SIG-M5 treated with dmso at 0.1 percent for 504 hours (cell line): ENCODE measurements around the gene ZYX.
"Not testable (repeated sequence)": the region's sequence is repeated elsewhere in the genome, so short reads cannot be mapped to it uniquely, and the experiment has no call there.

Experiments used
- DNase-seq: peaks from one replicate; lab custom pipeline; 2025; ENCODE audit not compliant: unreplicated experiment; lab: John Stamatoyannopoulos, UW

Gene ZYX

DNA sequence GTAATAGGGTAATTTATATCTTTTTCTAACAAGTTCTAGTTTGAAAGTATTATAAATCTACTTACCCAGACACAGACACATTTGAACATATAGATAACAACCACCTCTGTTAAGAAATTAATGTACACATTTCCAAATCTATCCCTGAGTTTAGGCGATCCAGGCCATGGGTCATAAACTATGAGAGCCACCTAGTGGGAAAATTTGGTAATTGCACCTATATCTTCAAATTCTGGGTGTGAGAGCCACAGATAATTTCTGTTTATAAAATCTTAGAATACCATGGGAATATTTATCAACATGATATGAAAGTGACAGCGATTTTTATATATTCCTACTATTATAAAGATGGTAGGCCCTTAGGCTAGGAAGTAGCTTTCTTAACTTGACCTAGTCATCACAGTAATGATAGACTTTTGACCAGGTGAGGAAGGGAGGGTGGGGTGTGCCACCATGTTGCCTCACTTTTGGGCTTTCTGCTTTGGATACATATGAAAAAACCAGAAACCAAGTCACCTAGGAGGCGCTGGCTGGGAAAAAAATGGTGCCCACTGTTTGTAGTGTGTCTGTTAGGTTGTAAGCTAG is 35.5 kb downstream of the ZYX start:
- peak; percentile 62 for DNase-seq

DNA sequence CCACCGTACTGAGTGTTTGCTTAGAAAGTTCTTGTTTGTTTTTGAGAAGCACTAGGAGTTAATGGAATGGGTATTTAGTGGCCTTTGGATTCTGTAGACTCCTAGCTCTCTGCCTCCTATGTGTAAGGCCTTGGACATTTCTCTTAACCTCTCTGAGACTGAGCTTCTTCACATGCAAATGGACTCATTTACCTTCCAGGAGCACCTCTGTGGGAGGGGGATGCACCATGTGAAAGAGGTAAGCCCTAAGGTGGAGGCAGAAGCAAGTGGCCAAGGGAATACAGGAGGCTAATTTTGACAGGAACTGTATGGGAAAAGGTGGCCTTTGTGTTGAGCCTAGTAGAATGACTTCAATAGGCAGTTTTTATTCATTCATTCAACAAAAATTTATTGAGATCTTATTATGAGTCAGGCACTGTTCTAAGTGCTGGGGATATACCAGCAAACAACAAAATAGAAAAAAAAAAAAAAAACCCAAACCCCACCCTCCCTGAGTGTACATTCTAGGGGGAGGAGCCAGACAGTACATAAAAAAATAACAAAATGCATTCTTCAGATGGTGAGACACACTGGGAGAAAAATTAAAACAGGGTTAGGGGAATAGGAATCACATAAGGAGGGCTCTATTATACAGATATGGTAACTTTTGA is 36.7 kb downstream of the ZYX start:
- no peak for DNase-seq

DNA sequence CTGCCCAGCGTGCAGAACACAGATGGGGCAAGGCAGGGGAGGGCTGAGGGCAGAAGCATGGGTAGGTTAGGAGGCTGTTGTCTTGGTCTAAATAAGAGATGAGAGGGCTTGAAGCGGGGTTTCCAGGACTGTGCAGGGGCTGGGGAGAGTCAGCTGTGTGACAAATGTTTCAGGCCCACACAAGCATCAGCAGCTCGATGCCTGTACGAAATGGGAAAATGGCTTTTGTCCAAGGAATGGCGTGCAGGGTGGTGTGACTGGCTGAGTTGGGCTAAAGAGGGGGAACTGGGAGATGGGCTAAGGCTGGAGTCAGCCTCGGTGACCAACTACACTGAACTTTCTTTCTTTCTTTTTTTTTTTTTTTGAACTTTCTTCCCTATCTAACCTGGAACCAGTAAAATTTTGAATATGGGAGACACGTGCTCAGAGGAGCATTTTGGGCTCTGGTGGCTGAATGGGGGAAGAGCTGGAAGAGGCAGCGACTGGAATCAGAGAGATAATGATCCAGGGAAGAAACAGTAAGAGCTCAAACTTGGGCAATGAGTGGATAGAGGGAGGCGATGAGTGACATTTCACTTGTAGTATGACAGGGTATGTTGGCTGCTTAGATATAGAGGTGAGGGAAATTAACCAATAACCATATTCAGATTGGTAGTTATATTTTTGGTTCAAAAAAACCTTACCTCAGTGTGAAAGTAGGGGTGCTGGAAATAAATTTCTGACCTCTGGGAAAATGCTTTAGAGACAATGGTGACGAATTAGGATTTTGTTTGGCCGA is 37.7 kb downstream of the ZYX start:
- DNase-seq, result no peak

DNA sequence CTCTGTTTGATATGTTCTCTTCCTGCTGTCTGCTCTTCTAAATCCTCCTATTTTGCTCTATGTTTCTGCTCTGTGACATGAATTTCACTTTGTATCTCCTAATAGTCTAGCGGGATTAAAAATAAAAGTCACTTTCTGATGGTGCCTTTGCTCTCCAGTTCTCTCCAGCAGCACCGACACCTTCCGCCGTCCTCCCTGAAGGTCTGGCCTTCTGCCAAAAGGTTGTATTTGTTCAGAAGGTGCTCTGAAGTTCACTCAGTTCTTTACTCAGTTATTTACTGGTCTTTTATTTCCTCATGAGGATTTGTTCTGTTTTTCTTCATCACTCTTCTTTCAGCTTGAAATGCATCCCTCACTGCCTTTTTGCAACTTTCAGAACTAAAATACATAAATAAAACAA is 38.7 kb downstream of the ZYX start:
- DNase-seq, result no peak

DNA sequence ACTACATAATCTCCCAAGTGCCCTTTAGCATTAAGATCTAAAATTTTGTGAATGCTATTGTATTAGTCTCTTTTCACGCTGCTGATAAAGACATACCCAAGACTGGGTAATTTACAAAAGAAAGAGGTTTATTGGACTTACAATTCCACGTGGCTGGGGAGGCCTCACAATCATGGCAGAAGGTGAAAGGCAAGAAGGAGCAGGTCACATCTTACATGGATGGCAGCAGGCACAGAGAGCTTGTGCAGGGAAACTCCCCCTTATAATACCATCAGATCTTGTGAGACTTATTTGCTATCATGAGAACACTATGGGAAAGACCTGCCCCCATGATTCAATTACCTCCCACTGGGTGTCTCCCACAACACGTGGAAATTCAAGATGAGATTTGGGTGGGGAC is 39.5 kb downstream of the ZYX start:
- not testable (repeated sequence) for DNase-seq

DNA sequence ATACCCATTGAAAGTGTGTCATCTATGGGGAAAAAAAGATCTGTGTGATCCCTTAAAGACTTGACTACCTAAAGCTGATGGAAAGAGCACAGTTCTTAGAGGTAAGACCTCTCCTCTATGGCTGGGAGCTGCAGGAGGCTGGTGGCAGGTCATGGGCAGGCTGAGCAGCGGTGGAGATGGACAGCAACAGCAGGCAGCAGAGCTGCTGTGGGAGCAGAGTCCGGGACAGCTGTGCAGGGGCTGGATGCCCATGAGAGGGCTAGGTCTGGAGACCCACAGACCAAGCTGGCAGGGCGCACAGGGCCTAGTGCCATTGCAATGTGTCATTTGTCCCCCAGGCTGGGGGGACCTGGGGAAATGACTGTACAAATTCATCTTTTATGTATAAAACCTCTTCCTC is 40.9 kb downstream of the ZYX start:
- no peak for DNase-seq

DNA sequence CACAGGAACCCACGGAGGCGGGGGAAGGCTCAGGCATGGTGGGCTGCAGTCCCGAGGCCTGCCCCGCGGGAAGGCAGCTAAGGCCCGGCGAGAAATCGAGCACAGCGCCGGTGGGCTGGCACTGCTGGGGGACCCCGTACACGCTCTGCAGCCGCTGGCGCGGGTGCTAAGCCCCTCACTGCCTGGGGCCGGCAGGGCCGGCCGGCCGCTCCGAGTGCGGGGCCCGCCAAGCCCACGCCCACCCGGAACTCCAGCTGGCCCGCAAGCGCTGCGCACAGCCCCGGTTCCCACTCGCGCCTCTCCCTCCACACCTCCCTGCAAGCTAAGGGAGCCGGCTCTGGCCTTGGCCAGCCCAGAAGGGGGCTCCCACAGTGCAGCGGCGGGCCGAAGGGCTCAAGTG is 43.3 kb downstream of the ZYX start:
- DNase-seq, result not testable (repeated sequence)

DNA sequence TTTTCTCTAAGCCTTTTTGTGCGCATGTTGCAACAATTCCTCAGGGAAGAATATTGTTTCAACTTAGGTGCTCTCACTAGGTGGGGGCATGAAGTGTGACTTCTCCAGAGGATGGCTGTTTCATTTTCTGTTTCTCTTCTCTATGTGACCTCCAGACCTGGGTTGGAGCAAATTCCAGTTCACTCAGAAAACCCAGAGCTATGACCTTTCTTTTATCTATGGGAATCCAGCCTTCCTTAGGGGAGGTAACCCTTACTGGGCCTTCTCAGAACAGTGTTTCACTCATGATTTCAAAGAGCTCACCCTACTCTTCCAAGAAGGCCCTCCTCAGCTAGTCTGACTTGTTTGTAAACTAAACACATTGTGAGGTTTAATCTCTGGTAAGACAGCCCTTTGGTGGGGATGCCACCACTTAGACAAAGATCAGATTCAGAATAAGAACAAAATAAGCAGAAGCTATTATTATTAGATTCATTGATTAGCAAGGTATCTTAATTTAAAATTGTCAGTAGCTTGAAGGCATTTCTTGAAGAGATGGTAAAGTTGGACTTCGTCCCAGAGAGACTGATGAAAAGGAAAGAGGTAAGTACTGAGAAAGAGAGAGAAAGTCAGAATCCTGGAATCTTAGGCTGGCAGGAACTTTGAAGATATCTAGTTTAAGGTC is 45.5 kb downstream of the ZYX start:
- no peak for DNase-seq

DNA sequence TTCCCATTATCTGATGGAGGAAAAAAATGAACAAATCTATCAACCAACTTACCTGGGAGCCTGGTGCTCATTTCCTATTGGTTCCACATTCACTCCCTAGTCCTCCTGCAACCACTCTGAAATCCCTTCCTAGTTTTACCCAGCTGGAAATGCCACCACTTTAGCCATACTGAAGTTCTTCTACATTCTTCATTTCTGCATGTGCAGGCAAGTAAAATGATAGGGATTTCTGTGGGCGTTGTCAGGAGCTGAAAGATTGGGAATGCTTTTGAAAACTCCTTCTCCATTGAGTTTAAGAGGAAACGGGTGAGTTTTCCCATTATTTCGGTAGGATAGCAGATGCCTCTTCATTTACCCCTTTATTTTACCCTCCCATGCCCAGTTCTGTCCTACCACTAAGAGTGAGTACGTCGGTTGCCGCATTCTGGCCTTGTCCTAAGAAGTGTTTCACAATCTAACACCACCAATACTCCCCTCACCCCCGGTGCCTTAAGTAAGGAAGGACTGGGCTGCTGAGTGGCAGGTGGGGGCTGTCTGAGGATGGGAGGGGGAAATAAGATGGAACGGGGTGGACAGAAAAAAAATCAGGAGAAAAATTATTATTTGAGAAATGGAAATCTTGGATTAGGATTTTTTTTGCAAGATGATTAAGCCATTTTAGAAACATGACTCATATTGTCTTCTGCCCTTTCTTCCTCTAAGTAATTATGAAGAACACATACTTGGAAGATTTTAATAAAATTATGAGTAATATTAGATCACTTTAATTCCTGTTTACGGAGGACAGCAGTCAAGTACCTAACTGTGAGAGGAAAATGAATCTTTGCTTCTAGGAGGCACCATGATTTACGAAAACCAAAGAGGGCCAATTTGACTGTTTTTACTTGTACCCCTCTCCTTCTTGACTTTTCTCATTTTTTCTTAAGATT is 48.9 kb downstream of the ZYX start:
- DNase-seq, result no peak

DNA sequence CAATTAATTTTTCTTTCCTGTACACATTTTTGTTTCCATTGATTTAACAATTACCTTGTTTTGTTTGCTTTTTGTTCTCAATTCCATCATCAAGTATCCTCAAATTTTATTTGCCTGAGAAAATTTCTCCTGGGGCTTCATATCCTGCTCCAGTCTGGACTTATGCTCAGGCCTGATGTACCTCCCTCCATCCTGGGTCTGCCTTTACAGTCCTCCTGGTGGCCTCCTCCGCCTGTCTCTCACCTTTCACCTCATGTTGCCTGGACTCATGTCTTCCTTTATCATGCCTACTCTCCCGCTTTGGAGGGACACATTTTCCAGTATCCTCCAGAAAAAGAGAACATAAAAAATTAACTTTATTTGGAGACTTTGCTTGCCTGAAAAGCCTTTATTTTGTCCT is 50.0 kb downstream of the ZYX start:
- DNase-seq, result no peak

DNA sequence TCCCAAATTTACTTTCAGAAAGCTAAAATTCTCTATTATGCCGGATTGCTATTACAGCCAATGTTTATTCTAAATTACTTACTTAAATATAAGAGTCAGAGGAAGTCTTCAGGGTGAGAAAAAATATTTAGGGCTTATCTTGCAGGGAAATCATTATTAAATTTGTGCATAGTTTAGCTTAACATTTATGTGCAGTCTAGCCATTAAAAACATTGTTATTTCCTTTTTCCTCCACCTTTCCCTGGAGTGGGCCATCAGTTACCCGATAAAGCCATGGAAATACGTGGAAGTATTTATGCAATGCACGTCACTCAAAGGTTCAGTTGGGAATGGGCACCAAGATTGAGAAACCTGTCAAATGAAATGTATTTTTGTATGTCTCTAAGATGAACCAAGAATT is 52.6 kb downstream of the ZYX start:
- no peak for DNase-seq

DNA sequence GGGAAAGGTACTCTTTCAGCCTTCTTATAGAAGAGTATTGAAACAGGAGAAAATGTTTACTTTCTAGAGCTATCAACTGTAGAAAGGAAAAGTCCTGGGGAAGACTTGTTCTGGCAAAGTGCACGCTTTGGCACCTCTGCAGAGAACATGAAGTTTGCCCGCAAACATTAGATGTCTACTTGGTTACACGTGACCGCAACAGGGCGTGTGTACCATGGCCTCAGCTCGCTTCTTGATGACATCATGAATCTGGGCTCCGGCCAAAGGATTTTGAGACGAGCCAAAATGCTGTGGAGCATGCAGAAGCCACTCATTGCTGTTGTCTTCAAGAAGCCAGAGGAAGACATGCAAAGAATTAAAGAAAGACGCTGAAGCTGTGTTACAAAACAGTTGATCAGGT is 53.5 kb downstream of the ZYX start:
- no peak for DNase-seq

DNA sequence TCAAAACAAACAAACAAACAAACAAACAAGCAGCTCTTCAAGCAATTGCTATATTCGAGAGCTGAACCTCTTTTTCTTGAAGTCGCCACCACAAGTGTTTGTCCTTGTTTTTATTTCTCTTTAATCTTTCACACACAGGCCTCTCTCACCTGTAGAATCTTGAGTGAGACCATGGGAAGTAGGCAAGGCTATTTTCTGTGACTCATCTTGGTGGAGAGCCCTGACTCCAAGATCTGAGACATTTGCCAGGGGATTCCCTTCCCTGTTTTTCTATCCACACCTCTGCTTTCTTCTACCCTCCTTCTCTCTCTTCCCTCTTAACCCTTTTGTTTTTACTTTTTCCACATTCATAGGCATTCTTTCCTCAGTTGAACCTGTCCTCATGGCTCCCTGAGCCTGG is 54.1 kb downstream of the ZYX start:
- no peak for DNase-seq

DNA sequence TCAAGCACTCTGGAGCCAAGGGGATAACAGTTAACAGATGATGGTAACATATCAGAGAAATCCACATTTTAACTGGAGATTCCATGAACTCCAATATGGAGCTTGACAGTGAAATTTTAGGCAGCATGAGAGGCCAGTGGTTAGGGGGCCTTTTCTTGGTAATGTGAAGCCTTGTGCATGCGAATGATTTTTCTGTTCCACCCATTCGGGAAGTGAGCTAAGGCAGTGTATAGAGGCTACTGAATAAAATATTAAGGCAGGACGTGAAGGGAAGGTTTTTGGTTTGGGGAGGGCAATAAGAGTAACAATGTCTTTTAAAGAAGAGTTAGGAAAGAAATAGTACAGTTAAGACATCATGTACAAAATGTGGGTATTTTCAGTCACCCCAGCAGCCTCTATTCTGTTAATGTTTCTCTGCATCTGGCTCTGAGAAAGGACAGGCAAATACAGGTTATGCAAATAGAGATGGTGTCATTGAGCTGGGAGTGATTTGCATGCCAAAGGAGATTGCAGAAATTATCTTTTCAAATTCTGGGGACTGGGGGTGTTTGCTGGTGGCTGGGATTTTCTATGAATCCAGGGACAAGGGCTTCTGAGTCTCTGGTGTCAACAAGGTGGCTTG is 55.3 kb downstream of the ZYX start:
- no peak for DNase-seq

DNA sequence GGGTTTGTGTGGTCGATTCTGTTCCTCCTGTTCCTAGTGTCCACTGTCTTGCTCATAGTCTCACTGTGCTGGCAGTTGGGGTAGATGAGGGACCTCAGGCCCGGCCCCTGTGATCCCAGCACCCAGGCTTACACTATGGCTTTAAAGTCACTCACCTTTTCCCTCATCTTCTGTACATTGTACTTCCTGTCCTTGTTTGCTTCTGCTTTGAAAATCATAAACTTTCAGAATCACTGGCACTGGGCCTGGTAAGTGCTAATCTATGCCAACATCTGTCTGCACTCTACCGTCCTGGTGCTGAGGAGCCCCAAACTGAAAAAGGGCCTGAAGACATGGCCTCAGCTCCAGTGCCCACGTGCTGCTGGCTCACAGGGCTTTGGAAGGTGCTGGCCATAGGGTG is 56.4 kb downstream of the ZYX start:
- no peak for DNase-seq

DNA sequence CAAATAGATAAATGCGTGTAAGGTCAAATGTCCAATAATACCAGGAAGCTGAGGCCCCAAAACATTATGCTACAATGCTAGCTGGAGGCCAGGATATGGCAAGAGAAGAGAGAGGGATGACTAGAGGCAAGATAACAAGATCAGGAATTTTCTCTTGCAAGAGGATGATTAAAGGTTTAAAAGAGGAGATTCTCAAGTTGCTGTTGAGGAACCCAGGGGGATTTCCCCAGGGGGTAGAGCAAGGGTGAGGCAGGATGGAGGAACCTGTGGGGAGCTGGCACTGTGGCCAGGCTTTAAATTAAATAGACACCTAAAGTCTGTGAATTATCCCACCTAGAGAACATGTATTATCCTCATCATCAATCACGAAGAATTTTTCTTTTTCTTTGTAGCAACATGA is 58.7 kb downstream of the ZYX start:
- no peak for DNase-seq
